Transverse colon (tissue), 4 donors: Measurements from ENCODE around the gene TCF7.

ENCODE experiments used
- CTCF ChIP-seq, 5 experiments: fragments of 200-600 bp in 3 of 5; fragments of 450-650 bp in 2 of 5; sonication (generic) in 3 of 5; IDR thresholded peaks; 1 replicate in 2 of 5; 2 replicates in 3 of 5; pipeline ENCODE4 v1.5.1; 2016 to 2017; ENCODE audit warnings: antibody characterized with exemption in 5 of 5, inconsistent platforms in 3 of 5, mild to moderate bottlenecking in 2 of 5, moderate library complexity in 1 of 5
- POLR2AphosphoS5 ChIP-seq, 3 donors: sonication (generic); formaldehyde crosslinking; IDR thresholded peaks; one replicate each; pipeline ENCODE4 v1.6.1; 2016; ENCODE audit warnings: antibody characterized with exemption in 3 of 3

GRCh38 chr5:134124289-134125038, 10.0 kb downstream of the TCF7 start:
- no peak for TF ChIP-seq CTCF (IDR thresholded peaks at IDR 0.05)
- TF ChIP-seq POLR2AphosphoS5 (IDR thresholded peaks at IDR 0.05), result no peak
